Transverse colon (tissue), 3 donors: ENCODE results near the gene CNDP1.

ENCODE experiments used
- POLR2A ChIP-seq: fragments of 450-650 bp; IDR thresholded peaks from one replicate; pipeline ENCODE4 v1.6.1; 2016; ENCODE audit warnings: antibody characterized with exemption, mild to moderate bottlenecking, moderate library complexity
- TF ChIP-seq, protein P1 (sequence below), 5 experiments: fragments of 200-600 bp in 3 of 5; fragments of 450-650 bp in 2 of 5; sonication (generic) in 3 of 5; IDR thresholded peaks; 1 replicate in 2 of 5; 2 replicates in 3 of 5; pipeline ENCODE4 v1.5.1; 2016 to 2017; ENCODE audit warnings: antibody characterized with exemption in 5 of 5, inconsistent platforms in 3 of 5, mild to moderate bottlenecking in 2 of 5, moderate library complexity in 1 of 5

DNA sequence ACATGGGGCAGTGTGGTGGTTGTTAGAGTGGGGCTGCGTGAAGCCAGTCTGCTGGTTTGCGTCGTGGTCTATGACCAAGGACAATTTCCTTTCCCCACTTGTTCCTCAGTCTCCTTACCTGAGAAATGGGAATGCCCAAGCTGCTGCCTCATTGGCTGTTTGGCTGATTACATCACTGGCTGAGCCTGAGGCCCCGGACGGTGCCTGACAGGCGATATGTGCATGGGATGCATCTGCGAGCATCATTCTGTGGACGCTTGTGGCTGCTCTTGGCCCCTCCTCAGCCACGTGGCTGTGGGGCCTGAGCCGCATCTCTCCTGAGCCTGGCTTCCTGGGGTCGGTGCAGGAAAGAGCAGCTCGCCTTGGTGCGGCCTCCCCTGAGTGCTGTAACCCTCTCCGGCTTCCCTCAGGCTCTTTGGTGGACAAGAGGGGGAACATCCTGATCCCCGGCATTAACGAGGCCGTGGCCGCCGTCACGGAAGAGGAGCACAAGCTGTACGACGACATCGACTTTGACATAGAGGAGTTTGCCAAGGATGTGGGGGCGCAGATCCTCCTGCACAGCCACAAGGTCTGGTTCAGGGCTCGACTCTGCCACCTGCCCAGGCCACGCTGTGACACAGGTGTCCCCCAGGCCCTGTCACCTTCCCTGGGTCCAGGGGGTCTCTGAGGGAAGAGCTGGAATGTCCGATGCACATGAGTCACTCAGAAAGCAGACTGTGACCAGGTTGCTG, 21.0 kb upstream of the CNDP1 start:
- TF ChIP-seq POLR2A, result no peak
- TF ChIP-seq, protein P1, sequence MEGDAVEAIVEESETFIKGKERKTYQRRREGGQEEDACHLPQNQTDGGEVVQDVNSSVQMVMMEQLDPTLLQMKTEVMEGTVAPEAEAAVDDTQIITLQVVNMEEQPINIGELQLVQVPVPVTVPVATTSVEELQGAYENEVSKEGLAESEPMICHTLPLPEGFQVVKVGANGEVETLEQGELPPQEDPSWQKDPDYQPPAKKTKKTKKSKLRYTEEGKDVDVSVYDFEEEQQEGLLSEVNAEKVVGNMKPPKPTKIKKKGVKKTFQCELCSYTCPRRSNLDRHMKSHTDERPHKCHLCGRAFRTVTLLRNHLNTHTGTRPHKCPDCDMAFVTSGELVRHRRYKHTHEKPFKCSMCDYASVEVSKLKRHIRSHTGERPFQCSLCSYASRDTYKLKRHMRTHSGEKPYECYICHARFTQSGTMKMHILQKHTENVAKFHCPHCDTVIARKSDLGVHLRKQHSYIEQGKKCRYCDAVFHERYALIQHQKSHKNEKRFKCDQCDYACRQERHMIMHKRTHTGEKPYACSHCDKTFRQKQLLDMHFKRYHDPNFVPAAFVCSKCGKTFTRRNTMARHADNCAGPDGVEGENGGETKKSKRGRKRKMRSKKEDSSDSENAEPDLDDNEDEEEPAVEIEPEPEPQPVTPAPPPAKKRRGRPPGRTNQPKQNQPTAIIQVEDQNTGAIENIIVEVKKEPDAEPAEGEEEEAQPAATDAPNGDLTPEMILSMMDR (IDR thresholded peaks at IDR 0.05), result no peak
